Activated CD8-positive, alpha-beta T cell treated with anti-CD3 and anti-CD28 coated beads, Interleukin-2, amount 10 ng/mL, durations not matched to agents 7 days and 5 days (primary cell): Measurements from ENCODE around the gene YPEL5. TPM values are rescaled to one million over a fixed set of nuclear protein-coding genes. Genes with fewer than 3 reads are reported as not detected.

Source experiments
- ATAC-seq: fragments of 150-1000 bp; cut with Tn5 transposase; one replicate; pipeline ENCODE4 v1.10.0; 2021; ENCODE audit warnings: moderate library complexity
- CTCF ChIA-PET: fragments of 350-600 bp; sonication (Branson Sonifier 250); formaldehyde crosslinking; loops from one replicate; lab custom pipeline; 2021; ENCODE audit warnings: antibody characterized with exemption; lab: Charles Lee
- POLR2A ChIA-PET: fragments of 350-600 bp; sonication (Branson Sonifier 250); formaldehyde crosslinking; loops from one replicate; lab custom pipeline; 2021; ENCODE audit warnings: antibody characterized with exemption; lab: Charles Lee
- DNase-seq: peaks from one replicate; pipeline ENCODE4 v3.0.0-alpha.2; 2020
- H3K27ac Mint-ChIP-seq: one replicate; pipeline ENCODE4 v1.8.0; 2021; ENCODE audit warnings: mild to moderate bottlenecking, mixed read lengths
- H3K27me3 Mint-ChIP-seq: one replicate; pipeline ENCODE4 v1.8.0; 2021; ENCODE audit warnings: low read depth, mixed read lengths
- H3K36me3 Mint-ChIP-seq: one replicate; pipeline ENCODE4 v1.8.0; 2021; ENCODE audit warnings: low read depth, mixed read lengths
- H3K4me1 Mint-ChIP-seq: one replicate; pipeline ENCODE4 v1.8.0; 2021; ENCODE audit warnings: low read depth, mixed read lengths
- H3K4me3 Mint-ChIP-seq: one replicate; pipeline ENCODE4 v1.8.0; 2021; ENCODE audit warnings: mild to moderate bottlenecking, mixed read lengths
- H3K9me3 Mint-ChIP-seq: one replicate; pipeline ENCODE4 v1.8.0; 2022; ENCODE audit warnings: mixed read lengths; ENCODE audit not compliant: insufficient read depth
- total RNA-seq, 2 experiments: library from RNA; stranded (reverse); gene quantifications; one replicate each; pipeline ENCODE4 v1.2.3, GENCODE V29; 2021

Gene YPEL5
- total RNA-seq, 2 experiments from 2014 or later, result 32.5 to 34.9 TPM

- CTCF ChIA-PET, result no interaction called here
Observed at GRCh38 chr2:30190637-30191036, 43.8 kb downstream of the YPEL5 start.

GRCh38 chr2:30191107-30191506, 44.3 kb downstream of the YPEL5 start:
- no peak for DNase-seq
- ChIA-PET CTCF (interaction anchor here (1.0 kb wide), 1 partner anchor 17 kb away, joined by 4 read pairs; no protein-coding TSS in a partner anchor), POLR2A (no interaction called here)
- Mint-ChIP-seq H3K4me3 (no peak overlapping the region), H3K27me3 (peaks cover 4% of the 10 kb centered on the region), H3K4me1 (peaks cover 2% of the 10 kb centered on the region), H3K27ac (no peak overlapping the region), H3K9me3 (no peaks in the 10 kb centered on the region), H3K36me3 (no peaks in the 10 kb centered on the region)
- no peak for ATAC-seq

More at GRCh38 chr2:30190637-30191036, 43.8 kb downstream of the YPEL5 start:
- POLR2A ChIA-PET, result interaction anchor here (0.6 kb wide), 1 partner anchor 23 kb away, joined by 3 read pairs; no protein-coding TSS in a partner anchor
- Mint-ChIP-seq H3K27ac (no peak overlapping the region), H3K4me1 (peaks cover 2% of the 10 kb centered on the region), H3K36me3 (no peaks in the 10 kb centered on the region), H3K9me3 (no peaks in the 10 kb centered on the region), H3K4me3 (no peak overlapping the region), H3K27me3 (peaks cover 4% of the 10 kb centered on the region)
- ATAC-seq, result no peak
- no peak for DNase-seq

GRCh38 chr2:30191819-30192271, 45.0 kb downstream of the YPEL5 start:
- Mint-ChIP-seq H3K4me3 (no peak overlapping the region), H3K27ac (no peak overlapping the region), H3K9me3 (no peaks in the 10 kb centered on the region), H3K36me3 (no peaks in the 10 kb centered on the region), H3K4me1 (peaks cover 2% of the 10 kb centered on the region), H3K27me3 (peaks cover 2% of the 10 kb centered on the region)
- no peak for ATAC-seq
- CTCF ChIA-PET, result interaction anchor here (1.0 to 1.7 kb wide), 3 partner anchors 16 to 520 kb away, joined by 4 to 7 read pairs (median 6); no protein-coding TSS in a partner anchor
- DNase-seq, result no peak
- POLR2A ChIA-PET, result no interaction called here

GRCh38 chr2:30192314-30192713, 45.5 kb downstream of the YPEL5 start:
- H3K27ac Mint-ChIP-seq, result no peak overlapping the region
- H3K27me3 Mint-ChIP-seq, result peaks cover 2% of the 10 kb centered on the region
- CTCF ChIA-PET, result interaction anchor here (1.0 to 1.7 kb wide), 4 partner anchors 16 to 519 kb away, joined by 4 to 7 read pairs (median 5); no protein-coding TSS in a partner anchor
- no peak overlapping the region for H3K4me3 Mint-ChIP-seq
- ATAC-seq, result no peak
- peaks cover 2% of the 10 kb centered on the region for H3K4me1 Mint-ChIP-seq
- POLR2A ChIA-PET, result no interaction called here
- no peaks in the 10 kb centered on the region for H3K36me3 Mint-ChIP-seq
- DNase-seq, result no peak
- no peaks in the 10 kb centered on the region for H3K9me3 Mint-ChIP-seq

GRCh38 chr2:30193104-30193681, 46.4 kb downstream of the YPEL5 start:
- no peak for DNase-seq
- POLR2A ChIA-PET, result no interaction called here

GRCh38 chr2:30194421-30194820, 47.6 kb downstream of the YPEL5 start:
- Mint-ChIP-seq H3K27ac (no peak overlapping the region), H3K36me3 (no peaks in the 10 kb centered on the region), H3K9me3 (no peaks in the 10 kb centered on the region), H3K4me3 (no peak overlapping the region), H3K27me3 (peaks cover 2% of the 10 kb centered on the region), H3K4me1 (no peaks in the 10 kb centered on the region)
- no peak for DNase-seq
- POLR2A ChIA-PET, result interaction anchor here (0.5 kb wide), 1 partner anchor 60 kb away, joined by 4 read pairs; no protein-coding TSS in a partner anchor
- CTCF ChIA-PET, result interaction anchor here (1.6 kb wide), 1 partner anchor 29 kb away, joined by 5 read pairs; no protein-coding TSS in a partner anchor
- no peak for ATAC-seq

More at GRCh38 chr2:30193104-30193681, 46.4 kb downstream of the YPEL5 start:
- ATAC-seq, result no peak
- no peak overlapping the region for H3K4me3 Mint-ChIP-seq
- no peaks in the 10 kb centered on the region for H3K9me3 Mint-ChIP-seq
- CTCF ChIA-PET, result interaction anchor here (1.4 to 1.7 kb wide), 4 partner anchors 15 to 519 kb away, joined by 4 to 7 read pairs (median 6); no protein-coding TSS in a partner anchor
- peaks cover under 1% of the 10 kb centered on the region for H3K4me1 Mint-ChIP-seq
- no peak overlapping the region for H3K27ac Mint-ChIP-seq
- H3K27me3 Mint-ChIP-seq, result peaks cover 2% of the 10 kb centered on the region
- H3K36me3 Mint-ChIP-seq, result no peaks in the 10 kb centered on the region

- ATAC-seq (no peak), DNase-seq (no peak)
- no peaks in the 10 kb centered on the region for H3K36me3 Mint-ChIP-seq
- CTCF ChIA-PET, result interaction anchor here (1.2 to 1.6 kb wide), 2 partner anchors 13 to 30 kb away, joined by 3 to 5 read pairs; no protein-coding TSS in a partner anchor
- H3K4me3 Mint-ChIP-seq, result no peak overlapping the region
- POLR2A ChIA-PET, result no interaction called here
- H3K27me3 Mint-ChIP-seq, result peaks cover 2% of the 10 kb centered on the region
- H3K4me1 Mint-ChIP-seq, result no peaks in the 10 kb centered on the region
- H3K27ac Mint-ChIP-seq, result no peak overlapping the region
- no peaks in the 10 kb centered on the region for H3K9me3 Mint-ChIP-seq
Observed at GRCh38 chr2:30195016-30195415, 48.2 kb downstream of the YPEL5 start.

- ChIA-PET CTCF (interaction anchor here (1.3 to 1.7 kb wide), 3 partner anchors 11 to 514 kb away, joined by 4 to 5 read pairs (median 4); no protein-coding TSS in a partner anchor), POLR2A (no interaction called here)
- Mint-ChIP-seq H3K27me3 (no peaks in the 10 kb centered on the region), H3K27ac (no peak overlapping the region), H3K4me3 (no peak overlapping the region), H3K4me1 (no peaks in the 10 kb centered on the region), H3K36me3 (no peaks in the 10 kb centered on the region), H3K9me3 (no peaks in the 10 kb centered on the region)
- no peak for DNase-seq
- no peak for ATAC-seq
Observed at GRCh38 chr2:30197570-30198192, 50.9 kb downstream of the YPEL5 start.

GRCh38 chr2:30201990-30202389, 55.2 kb downstream of the YPEL5 start:
- Mint-ChIP-seq H3K27me3 (peaks cover 6% of the 10 kb centered on the region), H3K27ac (no peak overlapping the region), H3K36me3 (no peaks in the 10 kb centered on the region), H3K9me3 (no peaks in the 10 kb centered on the region), H3K4me3 (no peak overlapping the region), H3K4me1 (no peaks in the 10 kb centered on the region)
- no peak for DNase-seq
- ChIA-PET POLR2A (no interaction called here), CTCF (interaction anchor here (1.5 to 2.0 kb wide), 2 partner anchors 37 to 510 kb away, joined by 9 to 13 read pairs; no protein-coding TSS in a partner anchor)
- ATAC-seq, result no peak

GRCh38 chr2:30203156-30203555, 56.3 kb downstream of the YPEL5 start:
- Mint-ChIP-seq H3K27ac (no peak overlapping the region), H3K9me3 (no peaks in the 10 kb centered on the region), H3K27me3 (peaks cover 6% of the 10 kb centered on the region), H3K4me1 (no peaks in the 10 kb centered on the region), H3K4me3 (no peak overlapping the region), H3K36me3 (no peaks in the 10 kb centered on the region)
- CTCF ChIA-PET, result interaction anchor here (1.3 kb wide), 1 partner anchor 38 kb away, joined by 7 read pairs; no protein-coding TSS in a partner anchor
- DNase-seq (no peak), ATAC-seq (no peak)
- POLR2A ChIA-PET, result no interaction called here

GRCh38 chr2:30204281-30204680, 57.5 kb downstream of the YPEL5 start:
- POLR2A ChIA-PET, result no interaction called here
- peaks cover 6% of the 10 kb centered on the region for H3K27me3 Mint-ChIP-seq
- no peak for DNase-seq
- CTCF ChIA-PET, result interaction anchor here (0.6 to 1.8 kb wide), 6 partner anchors 8 to 508 kb away, joined by 3 to 8 read pairs (median 4); no protein-coding TSS in a partner anchor
- ATAC-seq, result no peak
- no peak overlapping the region for H3K27ac Mint-ChIP-seq
- peaks cover 10% of the 10 kb centered on the region for H3K4me1 Mint-ChIP-seq
- H3K4me3 Mint-ChIP-seq, result no peak overlapping the region
- H3K36me3 Mint-ChIP-seq, result no peaks in the 10 kb centered on the region
- no peaks in the 10 kb centered on the region for H3K9me3 Mint-ChIP-seq
